ENCODE results near the gene BUB1.
"Not testable (repeated sequence)": the region's sequence is repeated elsewhere in the genome, so short reads cannot be mapped to it uniquely, and the experiment has no call there.

The BUB1 gene

GRCh38 chr2:110608788-110609502 is 68.9 kb downstream of the BUB1 start:
- H3K27ac ChIP-seq (ENCODE audit: insufficient read depth, low read depth, low read length, poor library complexity, severe bottlenecking); H3K36me3 ChIP-seq (ENCODE audit: control insufficient read depth, insufficient read depth, low read length); H3K4me1 ChIP-seq (ENCODE audit: control insufficient read depth, insufficient read depth, low read length); H3K27me3 ChIP-seq (ENCODE audit: control insufficient read depth, insufficient read depth, low read length, poor library complexity, severe bottlenecking); H3K9me3 ChIP-seq (ENCODE audit: control insufficient read depth, low read length); H3K4me3 ChIP-seq (ENCODE audit: insufficient read depth, low read depth, low read length): not testable (repeated sequence)
- no CpG with 5 or more reads among the region's 8 CpGs for WGBS, 2 experiments

GRCh38 chr2:110605057-110605456 is 72.8 kb downstream of the BUB1 start:
- H3K9me3 ChIP-seq (ENCODE audit: control insufficient read depth, low read length); H3K36me3 ChIP-seq (ENCODE audit: control insufficient read depth, insufficient read depth, low read length); H3K4me3 ChIP-seq (ENCODE audit: insufficient read depth, low read depth, low read length); H3K4me1 ChIP-seq (ENCODE audit: control insufficient read depth, insufficient read depth, low read length); H3K27ac ChIP-seq (ENCODE audit: insufficient read depth, low read depth, low read length, poor library complexity, severe bottlenecking); H3K27me3 ChIP-seq (ENCODE audit: control insufficient read depth, insufficient read depth, low read length, poor library complexity, severe bottlenecking): not testable (repeated sequence)
- 79 to 85% methylated on average over 5 to 6 of the region's 12 CpGs for WGBS, 2 experiments

DNA sequence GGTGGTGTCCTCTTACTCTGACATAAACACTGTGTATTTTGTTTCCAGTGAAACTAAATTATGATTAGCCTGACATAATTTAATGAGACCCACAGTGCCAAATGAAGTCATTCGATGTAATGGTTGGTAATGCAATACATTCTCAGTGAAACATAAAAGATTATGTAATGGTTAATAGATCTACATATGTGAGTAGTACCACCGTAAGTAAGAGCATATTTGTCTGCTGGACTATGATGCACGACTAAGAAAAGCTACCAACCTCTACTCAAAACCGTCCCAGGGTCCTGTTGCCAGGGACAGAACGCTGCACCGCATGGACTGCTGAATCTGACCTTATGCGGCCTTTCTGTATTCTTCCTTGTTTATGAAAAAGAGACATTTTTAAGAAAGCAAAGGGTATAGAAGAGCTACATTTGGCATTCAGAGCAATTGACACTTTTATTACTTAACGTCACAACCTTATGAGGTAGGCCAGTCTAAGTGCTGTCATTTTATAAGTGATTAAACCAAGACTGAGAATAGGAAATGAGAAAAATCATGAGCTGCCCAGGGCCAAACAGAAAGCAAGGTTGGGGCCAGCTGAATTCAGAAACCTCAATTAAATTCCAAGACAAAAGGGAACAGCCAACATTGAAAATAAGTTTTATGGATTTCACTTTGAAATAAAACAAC is 73.8 kb downstream of the BUB1 start:
- H3K27me3 ChIP-seq (ENCODE audit: control insufficient read depth, insufficient read depth, low read length, poor library complexity, severe bottlenecking); H3K4me1 ChIP-seq (ENCODE audit: control insufficient read depth, insufficient read depth, low read length); H3K36me3 ChIP-seq (ENCODE audit: control insufficient read depth, insufficient read depth, low read length); H3K27ac ChIP-seq (ENCODE audit: insufficient read depth, low read depth, low read length, poor library complexity, severe bottlenecking); H3K9me3 ChIP-seq (ENCODE audit: control insufficient read depth, low read length); H3K4me3 ChIP-seq (ENCODE audit: insufficient read depth, low read depth, low read length): not testable (repeated sequence)
- WGBS, 2 experiments: no CpG with 5 or more reads among the region's 8 CpGs

- not testable (repeated sequence) for H3K27ac ChIP-seq (ENCODE audit: insufficient read depth, low read depth, low read length, poor library complexity, severe bottlenecking); H3K4me3 ChIP-seq (ENCODE audit: insufficient read depth, low read depth, low read length); H3K9me3 ChIP-seq (ENCODE audit: control insufficient read depth, low read length); H3K36me3 ChIP-seq (ENCODE audit: control insufficient read depth, insufficient read depth, low read length); H3K27me3 ChIP-seq (ENCODE audit: control insufficient read depth, insufficient read depth, low read length, poor library complexity, severe bottlenecking); H3K4me1 ChIP-seq (ENCODE audit: control insufficient read depth, insufficient read depth, low read length)
- WGBS, 2 experiments: no CpG with 5 or more reads among the region's 9 CpGs
Observed at GRCh38 chr2:110602139-110602538, 75.7 kb downstream of the BUB1 start.

DNA sequence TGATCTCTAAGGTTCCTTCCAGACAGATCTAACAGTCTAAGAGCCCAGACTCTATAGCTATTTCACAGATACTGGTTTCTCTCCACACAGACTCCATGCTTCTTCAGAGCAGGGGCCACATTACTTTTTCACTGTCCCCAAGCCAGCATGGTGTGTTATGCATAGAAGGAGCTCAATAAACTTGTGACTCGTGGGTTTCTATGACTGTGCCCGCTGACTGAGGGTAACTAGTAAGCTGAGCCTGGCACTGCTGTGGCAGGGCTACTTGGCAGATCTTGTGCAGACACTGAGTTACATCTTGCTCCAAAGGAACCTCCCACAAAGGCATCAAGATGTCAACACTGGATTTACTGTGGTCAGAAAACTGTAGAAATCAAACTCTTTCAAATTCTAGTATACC is 85.9 kb downstream of the BUB1 start:
- not testable (repeated sequence) for H3K27me3 ChIP-seq (ENCODE audit: control insufficient read depth, insufficient read depth, low read length, poor library complexity, severe bottlenecking); H3K9me3 ChIP-seq (ENCODE audit: control insufficient read depth, low read length); H3K27ac ChIP-seq (ENCODE audit: insufficient read depth, low read depth, low read length, poor library complexity, severe bottlenecking); H3K36me3 ChIP-seq (ENCODE audit: control insufficient read depth, insufficient read depth, low read length); H3K4me3 ChIP-seq (ENCODE audit: insufficient read depth, low read depth, low read length); H3K4me1 ChIP-seq (ENCODE audit: control insufficient read depth, insufficient read depth, low read length)
- no CpG with 5 or more reads among the region's 2 CpGs for WGBS, 2 experiments

DNA sequence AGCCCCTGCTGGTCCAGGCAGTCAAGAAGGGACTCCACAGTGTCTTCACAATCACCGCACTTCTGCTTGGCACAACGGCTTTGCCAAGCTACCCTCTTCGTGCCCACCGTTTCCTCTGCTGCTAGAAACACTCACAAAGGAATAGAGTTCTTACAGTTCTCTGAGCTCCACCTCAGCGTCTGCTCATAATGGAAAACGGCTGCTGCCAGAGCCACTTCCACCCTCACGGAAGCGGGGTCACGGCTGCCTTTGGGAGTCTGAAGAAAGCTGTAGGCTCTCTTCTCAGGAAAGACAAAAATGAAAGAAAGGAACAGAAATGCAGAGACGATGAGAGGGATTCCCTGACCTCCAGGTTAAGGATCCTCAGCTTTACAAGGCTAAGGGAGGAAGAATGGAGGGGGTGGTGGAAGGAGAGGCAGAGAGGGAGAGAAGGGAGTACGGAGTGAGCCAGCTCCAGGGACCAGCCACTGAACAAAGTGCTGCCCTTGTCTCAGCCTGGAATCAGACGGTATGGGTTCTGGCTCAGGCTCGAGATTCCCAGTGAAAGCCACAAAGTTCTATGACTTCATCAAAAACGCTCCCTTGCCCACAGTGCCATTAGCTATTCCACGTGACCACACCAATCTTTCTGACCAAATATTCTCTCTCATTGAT is 88.1 kb downstream of the BUB1 start:
- not testable (repeated sequence) for H3K9me3 ChIP-seq (ENCODE audit: control insufficient read depth, low read length); H3K4me1 ChIP-seq (ENCODE audit: control insufficient read depth, insufficient read depth, low read length); H3K36me3 ChIP-seq (ENCODE audit: control insufficient read depth, insufficient read depth, low read length); H3K27ac ChIP-seq (ENCODE audit: insufficient read depth, low read depth, low read length, poor library complexity, severe bottlenecking); H3K4me3 ChIP-seq (ENCODE audit: insufficient read depth, low read depth, low read length); H3K27me3 ChIP-seq (ENCODE audit: control insufficient read depth, insufficient read depth, low read length, poor library complexity, severe bottlenecking)
- no CpG with 5 or more reads among the region's 15 CpGs for WGBS, 2 experiments

DNA sequence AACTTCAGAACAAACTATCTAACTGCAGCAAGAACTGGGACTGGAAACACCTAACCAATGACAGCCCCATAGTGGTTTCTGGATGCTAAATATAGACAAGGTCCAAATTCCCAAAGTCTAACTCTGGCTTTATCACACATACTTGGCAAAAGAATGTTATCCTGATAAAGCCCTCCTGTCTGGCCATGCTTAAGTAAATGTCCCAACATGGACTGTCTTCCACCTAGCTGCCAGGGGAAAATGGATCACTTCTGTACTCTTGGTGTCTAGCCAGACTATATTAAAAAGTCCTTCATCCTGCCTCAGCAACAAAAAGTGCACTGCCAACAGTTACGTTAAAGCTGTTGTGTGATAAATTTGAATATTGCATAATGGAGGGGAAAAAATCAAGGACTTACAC is 89.3 kb downstream of the BUB1 start:
- H3K4me3 ChIP-seq (ENCODE audit: insufficient read depth, low read depth, low read length); H3K36me3 ChIP-seq (ENCODE audit: control insufficient read depth, insufficient read depth, low read length); H3K27ac ChIP-seq (ENCODE audit: insufficient read depth, low read depth, low read length, poor library complexity, severe bottlenecking); H3K27me3 ChIP-seq (ENCODE audit: control insufficient read depth, insufficient read depth, low read length, poor library complexity, severe bottlenecking); H3K9me3 ChIP-seq (ENCODE audit: control insufficient read depth, low read length); H3K4me1 ChIP-seq (ENCODE audit: control insufficient read depth, insufficient read depth, low read length): not testable (repeated sequence)
- no CpG with 5 or more reads among the region's 1 CpG for WGBS, 2 experiments
